ENCODE measurements around the gene MYO1F.

MYO1F gene

GRCh38 chr19:8580710-8581281, 3.6 kb upstream of the MYO1F start:
- no peak overlapping the region for H3K4me2 ChIP-seq (ENCODE audit: low read length)
- no peaks in the 10 kb centered on the region for H3K9me3 ChIP-seq (ENCODE audit: control insufficient read depth, low read length)
- TF ChIP-seq, protein P1, sequence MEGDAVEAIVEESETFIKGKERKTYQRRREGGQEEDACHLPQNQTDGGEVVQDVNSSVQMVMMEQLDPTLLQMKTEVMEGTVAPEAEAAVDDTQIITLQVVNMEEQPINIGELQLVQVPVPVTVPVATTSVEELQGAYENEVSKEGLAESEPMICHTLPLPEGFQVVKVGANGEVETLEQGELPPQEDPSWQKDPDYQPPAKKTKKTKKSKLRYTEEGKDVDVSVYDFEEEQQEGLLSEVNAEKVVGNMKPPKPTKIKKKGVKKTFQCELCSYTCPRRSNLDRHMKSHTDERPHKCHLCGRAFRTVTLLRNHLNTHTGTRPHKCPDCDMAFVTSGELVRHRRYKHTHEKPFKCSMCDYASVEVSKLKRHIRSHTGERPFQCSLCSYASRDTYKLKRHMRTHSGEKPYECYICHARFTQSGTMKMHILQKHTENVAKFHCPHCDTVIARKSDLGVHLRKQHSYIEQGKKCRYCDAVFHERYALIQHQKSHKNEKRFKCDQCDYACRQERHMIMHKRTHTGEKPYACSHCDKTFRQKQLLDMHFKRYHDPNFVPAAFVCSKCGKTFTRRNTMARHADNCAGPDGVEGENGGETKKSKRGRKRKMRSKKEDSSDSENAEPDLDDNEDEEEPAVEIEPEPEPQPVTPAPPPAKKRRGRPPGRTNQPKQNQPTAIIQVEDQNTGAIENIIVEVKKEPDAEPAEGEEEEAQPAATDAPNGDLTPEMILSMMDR (IDR thresholded peaks at IDR 0.05) = peak; percentile 100
- H3K27ac ChIP-seq = no peak overlapping the region
- no peak overlapping the region for H2AFZ ChIP-seq
- no peaks in the 10 kb centered on the region for H3K27me3 ChIP-seq (ENCODE audit: control insufficient read depth, insufficient read depth, low read length)
- H3K36me3 ChIP-seq (ENCODE audit: control insufficient read depth, insufficient read depth, low read length) = no peaks in the 10 kb centered on the region
- no peaks in the 10 kb centered on the region for H3K79me2 ChIP-seq
- H3K9ac ChIP-seq = no peak overlapping the region
- no peaks in the 10 kb centered on the region for H3K4me1 ChIP-seq
- H3K4me3 ChIP-seq (ENCODE audit: low read depth, low read length) = no peak overlapping the region

DNA sequence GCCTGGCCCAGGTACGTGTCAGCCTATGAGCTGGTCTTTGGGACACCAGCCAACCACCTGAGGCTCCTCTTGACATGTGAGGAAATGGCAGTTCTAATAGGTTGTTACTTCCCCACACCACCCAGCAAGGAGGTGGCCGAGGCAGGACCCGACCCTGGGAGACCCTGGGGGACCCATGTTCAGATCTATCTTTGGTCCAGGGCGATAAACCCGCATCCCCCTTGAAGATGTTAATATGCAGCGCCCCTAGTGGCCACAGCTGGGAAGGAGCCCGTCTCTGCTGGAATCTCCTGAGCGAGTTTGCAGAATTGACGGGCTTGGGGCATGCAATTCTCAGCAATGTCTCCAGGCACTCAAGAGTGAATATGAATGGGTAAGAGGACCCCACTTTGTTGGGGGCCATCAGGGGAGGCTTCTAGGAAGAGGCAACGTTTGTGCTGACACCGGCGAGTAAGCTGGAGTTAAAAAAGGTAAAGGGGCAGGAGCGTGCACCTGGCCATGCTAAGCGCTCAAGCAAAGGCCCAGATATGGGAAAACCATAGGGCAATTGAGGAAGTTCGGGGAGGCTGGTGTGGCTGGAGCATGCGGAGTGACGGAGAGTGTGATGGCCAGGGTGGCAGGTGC, 1.5 kb upstream of the MYO1F start:
- H2AFZ ChIP-seq = no peak overlapping the region
- no peak overlapping the region for H3K27ac ChIP-seq
- no peaks in the 10 kb centered on the region for H3K27me3 ChIP-seq (ENCODE audit: control insufficient read depth, insufficient read depth, low read length)
- no peak overlapping the region for H3K4me3 ChIP-seq (ENCODE audit: low read depth, low read length)
- H3K9ac ChIP-seq = no peak overlapping the region
- no peak overlapping the region for H3K4me2 ChIP-seq (ENCODE audit: low read length)
- no peaks in the 10 kb centered on the region for H3K4me1 ChIP-seq
- no peaks in the 10 kb centered on the region for H3K36me3 ChIP-seq (ENCODE audit: control insufficient read depth, insufficient read depth, low read length)
- TF ChIP-seq, protein P1 (IDR thresholded peaks at IDR 0.05) = peak; percentile 94
- no peaks in the 10 kb centered on the region for H3K79me2 ChIP-seq
- no peaks in the 10 kb centered on the region for H3K9me3 ChIP-seq (ENCODE audit: control insufficient read depth, low read length)

- Histone ChIP-seq H3K27me3 (ENCODE audit: control insufficient read depth, insufficient read depth, low read length) (no peaks in the 10 kb centered on the region), H3K36me3 (ENCODE audit: control insufficient read depth, insufficient read depth, low read length) (no peaks in the 10 kb centered on the region), H3K4me2 (ENCODE audit: low read length) (no peak overlapping the region), H3K4me1 (no peaks in the 10 kb centered on the region), H3K9me3 (ENCODE audit: control insufficient read depth, low read length) (no peaks in the 10 kb centered on the region), H3K4me3 (ENCODE audit: low read depth, low read length) (no peak overlapping the region), H3K79me2 (no peaks in the 10 kb centered on the region), H2AFZ (no peak overlapping the region), H3K9ac (no peak overlapping the region), H3K27ac (no peak overlapping the region)
- TF ChIP-seq, protein P1 (IDR thresholded peaks at IDR 0.05) = no peak
These were observed 499 bp upstream of the MYO1F start for GRCh38 chr19:8577741-8578140.

GRCh38 chr19:8576273-8576993, 809 bp downstream of the MYO1F start:
- H3K79me2 ChIP-seq = no peaks in the 10 kb centered on the region
- no peak overlapping the region for H3K27ac ChIP-seq
- TF ChIP-seq, protein P1 (IDR thresholded peaks at IDR 0.05) = no peak
- H3K4me3 ChIP-seq (ENCODE audit: low read depth, low read length) = peak overlapping the region; percentile 9
- no peaks in the 10 kb centered on the region for H3K9me3 ChIP-seq (ENCODE audit: control insufficient read depth, low read length)
- H3K4me2 ChIP-seq (ENCODE audit: low read length) = no peak overlapping the region
- no peaks in the 10 kb centered on the region for H3K27me3 ChIP-seq (ENCODE audit: control insufficient read depth, insufficient read depth, low read length)
- no peaks in the 10 kb centered on the region for H3K4me1 ChIP-seq
- H3K9ac ChIP-seq = no peak overlapping the region
- H3K36me3 ChIP-seq (ENCODE audit: control insufficient read depth, insufficient read depth, low read length) = no peaks in the 10 kb centered on the region
- no peak overlapping the region for H2AFZ ChIP-seq

Measured in parathyroid adenoma (tissue), 2 donors.